B cell (primary cell): Measurements from ENCODE around the gene POLD1. TPM values are rescaled to one million over a fixed set of nuclear protein-coding genes. Genes with fewer than 3 reads are reported as not detected.
A peak's percentile ranks its signal among the peaks of the same experiment; 100 is the strongest.

Experiments
- ATAC-seq: fragments of 200-7000 bp; cut with Tn5 transposase; one replicate; pipeline ENCODE4 v1.10.0; 2021; ENCODE audit warnings: low read depth, mild to moderate bottlenecking, moderate number of reproducible peaks, moderate library complexity
- CTCF ChIA-PET: fragments of 350-600 bp; sonication (Branson Sonifier 250); formaldehyde crosslinking; loops from one replicate; lab custom pipeline; 2021; ENCODE audit warnings: antibody characterized with exemption, inconsistent platforms; lab: Charles Lee
- POLR2A ChIA-PET: fragments of 350-600 bp; sonication (Branson Sonifier 250); formaldehyde crosslinking; loops from one replicate; lab custom pipeline; 2021; ENCODE audit warnings: antibody characterized with exemption; lab: Charles Lee
- DNase-seq: peaks from one replicate; pipeline ENCODE4 v3.0.0; 2013
- H2AFZ ChIP-seq: 2 replicates; pipeline ENCODE4 v1.6.1; 2012; ENCODE audit warnings: mild to moderate bottlenecking, low read depth, low read length; ENCODE audit not compliant: insufficient read depth, poor library complexity, severe bottlenecking
- H3K27ac ChIP-seq, 2 donors: 1 replicate in 1 of 2; 2 replicates in 1 of 2; pipeline ENCODE4 v1.5.1; 2012 to 2013; ENCODE audit warnings: low read length in 2 of 2, mild to moderate bottlenecking in 2 of 2, moderate library complexity in 1 of 2
- H3K27me3 ChIP-seq, 4 experiments: fragments of 200-600 bp in 1 of 4; sonication (generic) in 1 of 4; replicated peaks in 1 of 4; 1 replicate in 2 of 4; 2 replicates in 2 of 4; pipeline versions ENCODE4 v1.6.1 to v1.7.0; 2013 to 2016; ENCODE audit warnings: low read length in 3 of 4, mild to moderate bottlenecking in 2 of 4, mixed read lengths in 1 of 4, moderate library complexity in 1 of 4; ENCODE audit not compliant: insufficient read depth in 4 of 4, control insufficient read depth in 3 of 4; ENCODE audit errors: control extremely low read depth in 1 of 4
- H3K36me3 ChIP-seq, 2 experiments: replicated peaks in 1 of 2; 1 replicate in 1 of 2; 2 replicates in 1 of 2; pipeline versions ENCODE4 v1.6.1 to v1.7.1; 2013; ENCODE audit warnings: low read length in 1 of 2; ENCODE audit not compliant: insufficient read depth in 2 of 2, control insufficient read depth in 1 of 2; ENCODE audit errors: control extremely low read depth in 1 of 2, extremely low read depth in 1 of 2
- H3K4me1 ChIP-seq, 2 donors: fragments of 200-600 bp in 1 of 2; sonication (generic) in 1 of 2; 1 replicate in 1 of 2; 2 replicates in 1 of 2; pipeline versions ENCODE4 v1.5.1 to v1.6.1; 2013 to 2017; ENCODE audit warnings: low read length in 2 of 2; ENCODE audit not compliant: control insufficient read depth in 2 of 2, insufficient read depth in 2 of 2
- H3K4me2 ChIP-seq: replicated peaks from 2 replicates; pipeline ENCODE3; 2012; ENCODE audit warnings: mild to moderate bottlenecking, low read depth, low read length; ENCODE audit not compliant: poor library complexity, severe bottlenecking
- H3K4me3 ChIP-seq, 5 experiments: fragments of 200-600 bp in 1 of 5; sonication (generic) in 1 of 5; 1 replicate in 3 of 5; 2 replicates in 2 of 5; pipeline versions ENCODE4 v1.5.1 to v1.7.0; 2011 to 2016; ENCODE audit warnings: low read length in 4 of 5, mild to moderate bottlenecking in 4 of 5, low read depth in 2 of 5, control low read depth in 1 of 5, moderate library complexity in 1 of 5; ENCODE audit not compliant: insufficient read depth in 1 of 5; ENCODE audit errors: control extremely low read depth in 1 of 5, extremely low read depth in 1 of 5
- H3K79me2 ChIP-seq: fragments of 200-600 bp; sonication (generic); one replicate; pipeline ENCODE4 v1.6.0; 2016; ENCODE audit warnings: low read length; ENCODE audit not compliant: control insufficient read depth, insufficient read depth
- H3K9ac ChIP-seq: fragments of 200-600 bp; sonication (generic); 2 replicates; pipeline ENCODE4 v1.6.1; 2017; ENCODE audit warnings: mild to moderate bottlenecking, low read length, moderate library complexity
- H3K9me3 ChIP-seq, 3 donors: one replicate each; pipeline versions ENCODE4 v1.6.1 to v1.7.1; 2013; ENCODE audit warnings: low read length in 2 of 3; ENCODE audit not compliant: control insufficient read depth in 2 of 3, insufficient read depth in 1 of 3; ENCODE audit errors: control extremely low read depth in 1 of 3
- H4K20me1 ChIP-seq: 2 replicates; pipeline ENCODE4 v1.6.0; 2012; ENCODE audit warnings: mild to moderate bottlenecking, low read length; ENCODE audit not compliant: insufficient read depth, control insufficient read depth, poor library complexity, severe bottlenecking
- H3K27ac Mint-ChIP-seq: one replicate; pipeline ENCODE4 v1.8.0; 2021; ENCODE audit warnings: mixed read lengths
- H3K27me3 Mint-ChIP-seq: one replicate; pipeline ENCODE4 v1.8.0; 2021; ENCODE audit warnings: mixed read lengths
- H3K4me1 Mint-ChIP-seq: one replicate; pipeline ENCODE4 v1.8.0; 2021; ENCODE audit warnings: mixed read lengths
- H3K4me3 Mint-ChIP-seq: one replicate; pipeline ENCODE4 v1.8.0; 2021; ENCODE audit warnings: mixed read lengths
- H3K9me3 Mint-ChIP-seq: one replicate; pipeline ENCODE4 v1.8.0; 2022; ENCODE audit warnings: mixed read lengths; ENCODE audit not compliant: insufficient read depth
- CTCF ChIP-seq: fragments of 200-600 bp; IDR thresholded peaks from one replicate; pipeline ENCODE4 v1.8.0; 2022; ENCODE audit warnings: antibody characterized with exemption, mild to moderate bottlenecking
- EZH2 ChIP-seq: IDR thresholded peaks from 2 replicates; pipeline ENCODE4 v1.6.1; 2012; ENCODE audit warnings: borderline replicate concordance, low read depth, mild to moderate bottlenecking, moderate library complexity, low read length; ENCODE audit not compliant: insufficient read depth, poor library complexity, severe bottlenecking
- WGBS: methylation state at CpG from one replicate; pipeline ENCODE4 v1.1.5; 2013; ENCODE audit warnings: missing lambda C conversion rate; ENCODE audit not compliant: insufficient coverage; 5-methylcytosine and 5-hydroxymethylcytosine counted together
- intact Hi-C: fragments of 100-400 bp; cut with micrococcal nuclease; formaldehyde crosslinking; loops from one replicate; pipeline ENCODE4 v1.10.0; 2022
- polyA plus RNA-seq: library from polyadenylated mRNA; depleted of rRNA; stranded (reverse); fragments of >200 nt; gene quantifications from 2 replicates; pipeline ENCODE4 v1.2.3, GENCODE V29; 2012
- total RNA-seq, 2 donors: library from RNA; stranded (reverse); fragments of 120-200 nt in 1 of 2; gene quantifications; 1 replicate in 1 of 2; 2 replicates in 1 of 2; pipeline versions ENCODE4 v1.2.3 to v1.2.4, GENCODE V29; 2013 to 2022

Gene POLD1
- total and polyA plus RNA-seq, 2 donors (not counting 1 experiment from before 2014, with no cell fraction given) = 43.6 to 65.2 TPM

GRCh38 chr19:50368649-50369570 is 15.2 kb upstream of the POLD1 start:
- DNase-seq (peak; percentile 88), ATAC-seq (peak; percentile 84)
- Histone ChIP-seq H3K9ac (peak overlapping the region; percentile 83), H3K4me1 (peaks cover 24 to 41% of the 10 kb centered on the region in 2 donors), H3K9me3 (no peaks in the 10 kb centered on the region), H3K27me3 (no peaks in the 10 kb centered on the region), H3K27ac (peak overlapping the region; percentile 51 to 74), H3K4me2 (peak overlapping the region; percentile 96), H3K36me3 (no peaks in the 10 kb centered on the region), H2AFZ (peak overlapping the region; percentile 93), H4K20me1 (no peaks in the 10 kb centered on the region), H3K79me2 (peaks cover 7% of the 10 kb centered on the region), H3K4me3 (peak overlapping the region; percentile 67 to 80 (median 69))
- no peak for TF ChIP-seq EZH2
- peak; percentile 83 for TF ChIP-seq CTCF
- intact Hi-C loops = loop anchor here (1.0 to 2.0 kb wide), 6 partner anchors 12 to 356 kb away; partner anchors contain the start of gene POLD1
- H3K27ac Mint-ChIP-seq = peak overlapping the region; percentile 94
- peaks cover 30% of the 10 kb centered on the region for H3K4me1 Mint-ChIP-seq
- no peaks in the 10 kb centered on the region for H3K9me3 Mint-ChIP-seq
- ChIA-PET CTCF (interaction anchor here (0.6 to 8.6 kb wide), 22 partner anchors 9 to 553 kb away, joined by 3 to 131 read pairs (median 4); partner anchors contain the start of genes KCNC3, POLD1 and SPIB), POLR2A (interaction anchor here (0.6 to 1.8 kb wide), 7 partner anchors 12 to 414 kb away, joined by 3 to 10 read pairs (median 3); no protein-coding TSS in a partner anchor)
- H3K4me3 Mint-ChIP-seq = peak overlapping the region; percentile 99
- H3K27me3 Mint-ChIP-seq = no peaks in the 10 kb centered on the region
- WGBS = 8% methylated on average over 21 of the region's 34 CpGs
